Measurements from ENCODE around the gene LY6G6C. TPM values are rescaled to one million over a fixed set of nuclear protein-coding genes. Genes with fewer than 3 reads are reported as not detected.

LY6G6C gene
- total and polyA plus RNA-seq, 2 of the 4 experiments (the other 2 are of a cell fraction): not detected

DNA sequence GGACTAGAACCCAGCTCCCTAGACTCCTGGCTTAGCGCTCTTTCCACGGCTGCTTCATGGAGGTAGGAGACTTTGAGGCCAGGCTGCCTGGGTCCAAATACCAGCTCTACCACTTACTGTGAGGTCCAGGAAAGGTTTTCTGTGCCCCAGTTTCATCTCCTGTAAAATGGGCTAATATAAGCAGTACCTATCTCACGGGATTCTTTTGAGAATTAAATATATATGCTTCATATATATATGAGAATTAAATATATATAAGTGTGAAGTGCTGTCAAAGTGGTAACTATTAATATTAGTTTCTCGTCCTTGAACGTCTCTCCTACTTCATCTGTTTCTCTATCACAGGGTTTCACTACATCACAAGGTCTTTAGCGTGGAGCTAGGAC, 30.5 kb downstream of the LY6G6C start:
- Histone ChIP-seq H2BK5ac (ENCODE audit: low read depth, low read length, poor library complexity, severe bottlenecking) (no peak overlapping the region), H4K20me1 (ENCODE audit: insufficient read depth, low read length) (no peaks in the 10 kb centered on the region), H4K91ac (ENCODE audit: insufficient read depth, low read depth, low read length) (no peak overlapping the region), H4K5ac (ENCODE audit: low read depth, low read length) (no peak overlapping the region), H3K4me2 (ENCODE audit: low read depth, low read length) (no peak overlapping the region), H3K4me1 (ENCODE audit: control insufficient read depth, insufficient read depth, low read length) (no peaks in the 10 kb centered on the region), H3K27ac (ENCODE audit: insufficient read depth, low read length) (no peak overlapping the region), H3K79me1 (ENCODE audit: low read depth in 1 of 2, low read length in 2 of 2) (peaks cover 4 to 6% of the 10 kb centered on the region in 2 experiments; a peak in 2 of 4 replicates), H3K9me3 (ENCODE audit: control insufficient read depth, insufficient read depth, low read length) (no peaks in the 10 kb centered on the region), H3K9me1 (ENCODE audit: insufficient read depth, low read length) (no peaks in the 10 kb centered on the region), H4K8ac (ENCODE audit: low read depth in 2 of 2, low read length in 2 of 2) (no peak overlapping the region), H2BK15ac (ENCODE audit: low read depth, low read length) (no peak overlapping the region), H2AFZ (replicated peaks; ENCODE audit: low read length, poor library complexity) (no peak overlapping the region), H3K27me3 (ENCODE audit: control insufficient read depth, insufficient read depth, low read length) (no peaks in the 10 kb centered on the region), H3K18ac (ENCODE audit: low read depth, low read length) (no peak overlapping the region), H2BK20ac (ENCODE audit: low read depth, low read length) (no peak overlapping the region), H2AK5ac (ENCODE audit: low read depth, low read length) (no peak overlapping the region), H3K14ac (replicated peaks; ENCODE audit: low read depth, low read length) (no peak overlapping the region), H3K36me3 (ENCODE audit: control insufficient read depth, insufficient read depth, low read length) (peaks cover 80% of the 10 kb centered on the region), H3K9ac (ENCODE audit: low read depth, low read length) (no peak overlapping the region), H3K4ac (ENCODE audit: low read depth, low read length) (no peak overlapping the region), H2AK9ac (replicated peaks; ENCODE audit: low read depth, low read length, poor library complexity) (no peak overlapping the region), H3K4me3 (ENCODE audit: insufficient read depth, low read depth, low read length) (no peak overlapping the region), H2BK120ac (ENCODE audit: low read depth, low read length) (no peak overlapping the region), H3K56ac (ENCODE audit: extremely low read depth, insufficient read depth, low read length) (no peak overlapping the region), H3K23ac (ENCODE audit: low read depth, low read length) (no peak overlapping the region)
- no peak for DNase-seq
- ATAC-seq (ENCODE audit: low read depth): no peak
- TF ChIP-seq MAZ (IDR thresholded peaks at IDR 0.05; ENCODE audit: borderline replicate concordance, low read depth, low read length) (no peak), NFE2L2 (IDR thresholded peaks at IDR 0.05; ENCODE audit: low read depth, low read length) (no peak), SMC3 (IDR thresholded peaks at IDR 0.05; ENCODE audit: low read depth, low read length) (no peak), RAD21 (IDR thresholded peaks at IDR 0.05; ENCODE audit: low read length) (no peak), RFX5 (IDR thresholded peaks at IDR 0.05; ENCODE audit: low read depth, low read length) (no peak), CHD1 (IDR thresholded peaks at IDR 0.05; ENCODE audit: low read depth, low read length) (no peak), RCOR1 (IDR thresholded peaks at IDR 0.05; ENCODE audit: insufficient replicate concordance, low read length) (no peak), FOS (IDR thresholded peaks at IDR 0.05; ENCODE audit: low read depth, low read length) (no peak), BHLHE40 (IDR thresholded peaks at IDR 0.05; ENCODE audit: low read depth, low read length) (no peak)
- TF ChIP-seq, protein P1, sequence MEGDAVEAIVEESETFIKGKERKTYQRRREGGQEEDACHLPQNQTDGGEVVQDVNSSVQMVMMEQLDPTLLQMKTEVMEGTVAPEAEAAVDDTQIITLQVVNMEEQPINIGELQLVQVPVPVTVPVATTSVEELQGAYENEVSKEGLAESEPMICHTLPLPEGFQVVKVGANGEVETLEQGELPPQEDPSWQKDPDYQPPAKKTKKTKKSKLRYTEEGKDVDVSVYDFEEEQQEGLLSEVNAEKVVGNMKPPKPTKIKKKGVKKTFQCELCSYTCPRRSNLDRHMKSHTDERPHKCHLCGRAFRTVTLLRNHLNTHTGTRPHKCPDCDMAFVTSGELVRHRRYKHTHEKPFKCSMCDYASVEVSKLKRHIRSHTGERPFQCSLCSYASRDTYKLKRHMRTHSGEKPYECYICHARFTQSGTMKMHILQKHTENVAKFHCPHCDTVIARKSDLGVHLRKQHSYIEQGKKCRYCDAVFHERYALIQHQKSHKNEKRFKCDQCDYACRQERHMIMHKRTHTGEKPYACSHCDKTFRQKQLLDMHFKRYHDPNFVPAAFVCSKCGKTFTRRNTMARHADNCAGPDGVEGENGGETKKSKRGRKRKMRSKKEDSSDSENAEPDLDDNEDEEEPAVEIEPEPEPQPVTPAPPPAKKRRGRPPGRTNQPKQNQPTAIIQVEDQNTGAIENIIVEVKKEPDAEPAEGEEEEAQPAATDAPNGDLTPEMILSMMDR (conservative IDR thresholded peaks at IDR 0.05; ENCODE audit: low read depth, low read length): no peak
- TF ChIP-seq, protein P2, sequence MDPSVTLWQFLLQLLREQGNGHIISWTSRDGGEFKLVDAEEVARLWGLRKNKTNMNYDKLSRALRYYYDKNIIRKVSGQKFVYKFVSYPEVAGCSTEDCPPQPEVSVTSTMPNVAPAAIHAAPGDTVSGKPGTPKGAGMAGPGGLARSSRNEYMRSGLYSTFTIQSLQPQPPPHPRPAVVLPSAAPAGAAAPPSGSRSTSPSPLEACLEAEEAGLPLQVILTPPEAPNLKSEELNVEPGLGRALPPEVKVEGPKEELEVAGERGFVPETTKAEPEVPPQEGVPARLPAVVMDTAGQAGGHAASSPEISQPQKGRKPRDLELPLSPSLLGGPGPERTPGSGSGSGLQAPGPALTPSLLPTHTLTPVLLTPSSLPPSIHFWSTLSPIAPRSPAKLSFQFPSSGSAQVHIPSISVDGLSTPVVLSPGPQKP (IDR thresholded peaks at IDR 0.05; ENCODE audit: borderline replicate concordance, low read depth, low read length): no peak
- TF ChIP-seq, protein P3, sequence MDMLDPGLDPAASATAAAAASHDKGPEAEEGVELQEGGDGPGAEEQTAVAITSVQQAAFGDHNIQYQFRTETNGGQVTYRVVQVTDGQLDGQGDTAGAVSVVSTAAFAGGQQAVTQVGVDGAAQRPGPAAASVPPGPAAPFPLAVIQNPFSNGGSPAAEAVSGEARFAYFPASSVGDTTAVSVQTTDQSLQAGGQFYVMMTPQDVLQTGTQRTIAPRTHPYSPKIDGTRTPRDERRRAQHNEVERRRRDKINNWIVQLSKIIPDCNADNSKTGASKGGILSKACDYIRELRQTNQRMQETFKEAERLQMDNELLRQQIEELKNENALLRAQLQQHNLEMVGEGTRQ (IDR thresholded peaks at IDR 0.05; ENCODE audit: low read depth, low read length): no peak
- dilution Hi-C loops (cut with HindIII; ENCODE audit: low sequenced_read_pairs, unreplicated experiment) (no loop called here), in situ Hi-C loops (cut with MboI; ENCODE audit: low sequenced_read_pairs) (no loop called here), intact Hi-C loops (cut with micrococcal nuclease) (no loop called here)
- CTCF ChIA-PET: no interaction called here
- no TSS peak for BruUV-seq (replicated peaks)
- no CpG with 5 or more reads among the region's 6 CpGs for WGBS, 2 experiments (ENCODE audit: extremely low coverage in 2 of 2, insufficient read length in 1 of 2)
- POLR2A ChIA-PET (ENCODE audit: unreplicated experiment): no interaction called here
